HG03045 (cell line): ENCODE data around the gene CSRNP3.

Source experiments
- ATAC-seq: cut with Tn5 transposase; IDR thresholded peaks from one replicate; pipeline ENCODE4 v1.9.1; 2021; ENCODE audit warnings: mild to moderate bottlenecking, moderate library complexity; ENCODE audit not compliant: unreplicated experiment

The CSRNP3 gene

DNA sequence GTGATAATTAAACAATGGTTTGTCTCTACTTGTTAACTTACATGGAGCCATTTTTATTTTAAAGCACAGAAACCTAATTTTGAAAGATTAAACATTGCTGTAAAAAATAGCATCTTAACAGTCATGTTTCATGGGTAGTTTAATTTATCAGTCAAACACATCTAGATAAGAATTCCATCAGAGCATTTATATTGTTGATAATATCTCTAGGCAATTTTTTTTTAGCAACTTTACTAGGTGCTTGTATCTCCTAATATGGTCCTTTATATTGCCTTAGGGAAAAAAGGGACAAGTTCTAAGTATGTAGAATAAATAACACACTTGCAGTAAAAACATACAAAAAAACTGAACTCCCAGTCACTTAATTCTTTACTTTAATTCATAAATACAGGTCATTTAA is 863 bp downstream of the CSRNP3 start:
- ATAC-seq: no peak

DNA sequence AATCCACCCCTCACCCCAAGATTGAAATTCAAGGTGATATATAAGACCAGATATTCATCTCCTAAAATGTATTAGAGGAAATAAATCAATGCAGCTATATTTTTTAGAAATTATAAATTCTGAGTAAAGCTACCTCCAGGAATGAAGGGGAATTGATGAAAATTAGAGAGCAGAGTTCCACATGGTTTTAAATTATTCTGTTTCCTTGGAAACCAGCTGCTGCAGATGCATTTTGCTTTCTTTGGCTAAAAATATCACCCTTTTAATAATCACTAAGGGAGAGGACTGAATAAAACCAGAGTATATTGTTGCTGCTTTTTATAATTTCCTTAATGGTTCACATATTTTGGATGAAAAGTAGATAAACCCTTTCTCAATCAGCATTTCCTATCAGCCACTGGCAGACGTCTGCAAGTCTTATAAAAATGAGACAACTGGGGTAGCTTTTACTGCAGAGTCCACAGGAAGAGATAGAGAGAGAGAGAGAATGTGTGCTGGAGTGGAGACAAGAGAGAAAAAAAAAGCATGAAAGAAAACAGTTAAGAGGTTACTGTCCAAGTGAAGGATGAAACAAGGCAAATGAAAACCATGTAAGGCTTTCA is 2.0 kb downstream of the CSRNP3 start:
- no peak for ATAC-seq

DNA sequence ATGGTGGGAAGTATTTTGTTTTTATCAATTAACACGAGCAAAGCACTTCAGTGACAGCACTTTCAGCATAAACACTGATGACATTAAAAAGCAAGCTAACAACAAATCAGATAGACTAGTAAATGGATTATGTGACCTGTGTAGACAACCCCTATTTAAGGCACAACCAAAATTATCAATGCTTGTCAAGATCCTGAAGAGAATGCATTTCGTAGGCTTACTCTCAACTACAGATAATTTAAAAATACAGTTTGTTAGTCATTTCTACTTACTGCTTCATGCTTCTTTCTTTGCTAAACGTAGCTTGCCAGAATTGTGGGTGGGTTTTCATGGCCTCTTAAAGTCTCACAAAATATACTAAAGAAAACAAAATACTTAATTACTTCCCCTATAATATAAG is 3.4 kb downstream of the CSRNP3 start:
- ATAC-seq: no peak

DNA sequence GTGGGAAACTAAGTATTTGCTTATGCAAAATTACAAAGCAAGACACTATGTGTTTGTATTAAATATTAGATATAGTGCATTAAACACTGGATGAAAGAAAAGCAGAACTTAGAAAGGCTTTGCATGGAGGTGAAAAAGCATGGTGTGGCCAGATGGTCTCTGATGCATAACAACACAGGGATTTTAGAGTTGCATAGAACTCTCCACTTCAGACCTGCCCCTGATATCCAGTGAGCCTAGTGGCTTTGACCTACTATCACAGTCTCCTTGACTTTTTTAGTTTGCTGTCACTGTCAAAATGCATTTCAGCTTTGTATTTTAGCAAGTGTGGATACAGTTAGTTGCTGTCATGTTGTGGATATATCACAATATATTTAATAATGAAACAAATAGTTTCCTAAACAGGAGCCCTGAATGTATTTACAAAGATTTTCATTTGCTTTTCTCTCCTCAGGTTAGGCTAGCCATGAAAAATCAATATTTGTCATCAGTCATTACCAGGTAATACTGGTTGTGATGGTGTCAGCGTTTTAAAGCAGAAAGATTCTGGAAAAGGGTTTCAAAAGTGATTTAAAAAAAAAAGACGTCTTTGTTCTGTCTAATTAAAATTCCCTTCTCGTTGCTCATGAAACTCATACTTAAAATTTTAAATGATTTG is 5.2 kb downstream of the CSRNP3 start:
- ATAC-seq: no peak

DNA sequence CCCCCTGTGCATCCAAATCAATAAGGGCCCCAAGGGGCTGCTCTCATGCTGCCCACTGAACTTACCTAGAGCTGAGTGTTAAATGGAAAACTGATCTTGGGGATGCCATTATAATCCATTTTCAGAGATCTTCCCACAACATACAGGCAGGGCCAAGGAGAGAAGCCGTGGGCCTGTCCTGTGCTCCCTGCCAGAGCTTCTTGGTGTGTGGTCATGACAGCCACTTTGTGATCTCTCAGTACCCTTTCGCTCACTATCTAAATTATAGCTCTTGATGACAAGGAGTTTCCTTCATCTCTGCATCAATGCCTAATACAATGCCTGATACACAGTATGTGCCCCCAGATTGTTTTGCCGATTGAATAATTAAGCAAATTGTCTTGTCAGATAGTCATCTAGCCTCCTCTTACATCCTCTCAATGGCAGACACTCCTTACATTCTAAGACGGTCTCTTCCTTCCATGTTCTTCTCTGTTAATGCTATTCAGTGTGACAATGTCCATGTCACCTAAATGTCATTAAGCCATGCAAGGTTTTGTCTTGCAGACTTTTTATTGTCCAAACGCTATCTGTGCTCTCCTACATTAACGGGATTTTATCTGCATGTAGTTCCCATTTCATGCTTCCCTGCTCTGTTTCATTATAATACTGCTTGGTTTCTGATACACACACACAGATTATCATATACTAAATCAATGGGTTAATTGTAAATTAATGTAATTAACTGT is 5.9 kb downstream of the CSRNP3 start:
- ATAC-seq: no peak

DNA sequence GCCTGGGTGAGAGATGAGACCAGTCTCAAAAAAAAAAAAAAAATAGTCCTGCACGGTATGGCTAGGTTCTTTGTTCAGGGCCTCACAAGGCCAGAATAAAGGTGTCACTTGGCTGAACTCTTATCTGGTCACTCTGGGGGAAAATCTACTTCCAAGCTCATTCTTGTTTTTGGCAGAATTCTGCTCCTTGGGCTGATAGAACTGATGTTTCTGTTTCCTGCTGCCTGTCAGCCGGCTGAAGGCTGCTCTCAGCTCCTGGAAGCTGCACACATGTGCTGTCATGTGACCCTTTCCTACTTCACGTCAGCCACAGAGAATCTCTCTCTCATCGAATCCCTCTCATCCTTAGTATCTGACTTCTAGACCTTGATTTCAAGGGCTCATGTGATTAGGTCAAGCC is 10.4 kb downstream of the CSRNP3 start:
- no peak for ATAC-seq

DNA sequence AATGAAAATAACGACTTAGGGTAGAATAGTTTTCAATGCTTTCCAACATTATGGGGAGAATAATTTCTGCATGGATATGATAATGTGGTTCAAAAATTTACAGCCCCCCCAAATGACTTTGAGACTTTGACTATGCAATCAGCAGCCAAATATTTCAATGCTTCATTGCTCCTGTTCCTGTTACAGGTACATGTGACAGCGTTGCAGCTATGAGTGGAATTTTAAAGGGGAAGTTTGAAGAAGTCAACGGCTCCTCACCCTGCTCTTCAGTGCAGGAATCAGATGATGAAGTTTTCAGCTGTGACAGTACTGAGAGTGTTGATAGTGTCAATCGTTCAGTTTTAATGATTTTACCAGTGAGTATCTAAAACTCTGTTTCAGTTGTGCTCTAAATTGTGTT is 25.1 kb downstream of the CSRNP3 start:
- ATAC-seq: no peak

DNA sequence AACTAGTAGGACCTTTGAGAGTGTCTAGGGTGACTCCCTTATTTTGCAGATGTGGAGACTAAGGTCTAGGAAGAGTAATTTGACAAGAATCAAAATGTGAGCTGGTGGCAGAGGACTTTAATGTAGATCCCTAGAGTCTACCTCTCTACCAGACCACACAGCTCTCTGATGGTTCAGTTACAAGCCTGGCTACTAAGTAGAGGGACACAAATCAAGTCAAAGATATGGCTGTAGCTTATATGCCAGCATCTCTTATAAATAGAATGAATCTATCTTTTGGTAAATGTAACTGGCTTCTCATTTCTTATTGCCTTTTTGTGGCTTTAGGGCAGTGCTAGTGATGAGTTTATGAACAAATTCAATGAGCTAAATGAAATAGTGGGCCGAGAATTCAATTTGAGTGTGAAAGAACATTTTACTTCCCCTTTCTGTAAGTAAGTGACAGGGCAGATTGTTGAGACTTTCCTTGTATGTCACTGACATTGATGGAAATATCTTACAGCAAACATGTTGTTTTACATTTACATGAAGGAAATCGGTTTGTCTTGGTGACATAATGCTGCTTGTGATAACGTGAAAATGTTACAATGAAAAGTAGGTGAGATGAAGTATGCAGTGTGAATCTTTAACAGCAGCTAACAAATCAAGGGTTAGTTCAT is 28.3 kb downstream of the CSRNP3 start:
- ATAC-seq: no peak

DNA sequence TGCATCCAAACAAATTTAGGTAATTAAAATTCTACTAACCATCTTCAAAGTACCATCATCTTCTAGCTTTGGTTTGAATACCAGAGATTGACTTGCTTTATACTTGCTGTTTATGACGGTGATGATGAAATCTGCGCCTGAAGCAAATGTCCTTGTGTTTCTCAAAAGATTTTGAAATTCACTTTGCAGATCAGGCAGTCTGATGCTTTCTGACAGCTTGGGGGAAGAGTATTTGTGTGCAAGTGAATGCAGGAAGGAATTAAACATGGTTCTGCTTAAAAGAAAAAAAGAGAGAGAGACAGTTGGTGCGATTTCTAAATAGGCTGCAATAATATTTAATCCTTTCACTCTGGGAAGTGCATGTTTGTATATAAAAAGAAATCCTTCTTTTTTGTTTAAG is 29.6 kb downstream of the CSRNP3 start:
- no peak for ATAC-seq

DNA sequence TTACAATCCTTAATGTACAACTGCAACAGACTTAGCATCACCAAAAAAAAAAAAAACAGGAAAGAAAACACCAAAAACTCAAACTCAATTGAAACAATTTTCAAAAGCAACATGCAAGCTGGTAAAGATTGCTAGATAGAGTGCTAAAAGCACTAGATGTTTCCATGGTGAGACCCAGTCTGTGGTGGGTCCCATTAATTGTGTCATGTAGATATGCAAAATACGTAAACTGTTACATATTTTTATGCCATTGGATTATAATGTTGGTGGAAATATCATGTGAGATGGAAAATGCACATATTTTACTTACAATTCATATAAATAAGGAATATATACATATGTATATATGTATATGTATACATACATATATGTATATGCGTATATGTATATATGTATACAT is 30.5 kb downstream of the CSRNP3 start:
- ATAC-seq: no peak

DNA sequence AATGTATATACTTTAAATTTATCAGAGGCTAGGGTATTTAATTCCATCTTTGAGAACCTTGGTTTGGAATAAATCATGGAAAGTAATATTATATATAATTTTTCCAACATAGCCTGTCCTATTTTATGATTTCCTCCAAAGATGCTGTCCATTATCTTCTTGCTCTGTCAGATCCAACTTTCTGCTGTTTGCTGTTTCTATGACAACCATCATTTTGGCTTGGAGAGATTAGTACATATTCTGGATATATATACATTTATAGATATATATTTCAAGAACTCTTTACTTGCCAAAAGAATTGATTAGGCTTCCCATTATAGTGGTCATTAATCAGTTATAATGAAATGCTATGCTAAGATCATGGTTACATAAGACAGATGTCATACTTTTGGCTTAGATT is 31.3 kb downstream of the CSRNP3 start:
- ATAC-seq: no peak

DNA sequence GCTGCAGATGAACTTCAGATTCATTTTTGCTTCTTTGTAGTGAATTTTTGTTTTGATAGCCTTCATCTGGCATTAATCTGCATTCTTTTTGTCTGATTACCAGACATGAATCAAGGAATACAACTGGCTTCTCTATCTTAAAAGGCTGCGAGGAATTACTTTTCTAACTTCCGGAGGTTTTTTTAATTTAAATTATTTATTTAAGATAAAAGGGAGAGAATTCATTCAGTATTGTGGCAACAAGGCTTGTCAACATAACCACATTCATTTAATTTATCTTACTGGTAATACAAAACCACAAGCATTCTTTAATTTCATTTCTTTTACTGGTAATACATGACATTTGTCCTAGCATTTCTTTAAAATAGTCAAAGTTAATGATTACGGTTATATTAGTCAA is 36.0 kb downstream of the CSRNP3 start:
- ATAC-seq: no peak

DNA sequence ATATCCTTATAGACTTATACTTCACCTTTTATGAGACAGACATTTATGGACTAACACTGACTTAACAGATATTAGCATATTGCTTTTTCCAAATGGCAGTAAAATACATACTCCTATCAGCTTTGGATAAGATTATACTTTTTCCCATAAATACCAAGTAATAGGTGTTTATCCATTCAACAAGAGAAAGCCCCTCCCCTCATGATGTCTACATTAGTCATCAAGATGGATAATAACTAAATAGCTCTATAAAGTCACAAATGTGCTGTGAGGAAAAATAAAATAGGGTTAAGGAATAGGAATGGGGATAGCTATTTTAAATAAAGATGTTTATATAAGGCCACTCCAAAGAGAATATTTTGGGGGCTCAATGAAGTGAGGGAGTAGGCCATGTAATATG is 39.4 kb downstream of the CSRNP3 start:
- ATAC-seq: no peak

DNA sequence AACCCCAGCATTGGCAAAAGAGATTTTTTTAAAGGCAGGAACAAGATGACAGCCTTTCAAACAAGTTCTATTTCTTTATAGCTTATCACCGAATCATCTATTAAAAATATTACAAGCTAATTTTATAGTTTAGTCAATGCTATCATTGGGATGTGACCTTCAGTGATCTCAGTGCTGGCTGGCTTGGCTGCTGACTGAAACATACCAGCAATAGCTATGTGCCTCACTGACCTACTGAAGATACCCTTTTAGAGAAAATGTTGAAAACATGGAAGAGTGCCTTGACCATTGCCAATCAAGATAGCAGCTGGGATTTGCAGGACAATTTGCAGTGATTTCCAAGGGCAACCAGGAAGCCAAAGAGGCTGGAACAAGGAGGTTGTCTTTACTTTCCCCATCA is 44.0 kb downstream of the CSRNP3 start:
- no peak for ATAC-seq

DNA sequence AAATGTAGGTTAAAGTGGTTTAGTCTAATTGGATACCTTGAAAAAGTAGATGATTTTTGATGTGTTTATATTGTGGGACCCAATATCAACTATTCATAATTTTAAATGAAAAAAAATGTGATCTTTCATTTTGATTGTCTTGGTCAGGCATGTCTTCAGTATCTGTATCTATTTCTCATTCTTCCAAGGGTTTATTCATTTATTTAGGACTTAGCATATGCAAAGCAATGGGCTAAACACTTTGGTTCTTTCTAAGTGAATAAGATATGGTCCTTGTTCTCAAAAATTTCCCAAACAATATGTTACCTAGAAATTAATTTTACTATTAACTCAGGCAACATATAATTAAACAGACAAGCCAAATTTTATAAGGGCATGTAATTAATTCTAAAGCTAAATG is 49.1 kb downstream of the CSRNP3 start:
- no peak for ATAC-seq

DNA sequence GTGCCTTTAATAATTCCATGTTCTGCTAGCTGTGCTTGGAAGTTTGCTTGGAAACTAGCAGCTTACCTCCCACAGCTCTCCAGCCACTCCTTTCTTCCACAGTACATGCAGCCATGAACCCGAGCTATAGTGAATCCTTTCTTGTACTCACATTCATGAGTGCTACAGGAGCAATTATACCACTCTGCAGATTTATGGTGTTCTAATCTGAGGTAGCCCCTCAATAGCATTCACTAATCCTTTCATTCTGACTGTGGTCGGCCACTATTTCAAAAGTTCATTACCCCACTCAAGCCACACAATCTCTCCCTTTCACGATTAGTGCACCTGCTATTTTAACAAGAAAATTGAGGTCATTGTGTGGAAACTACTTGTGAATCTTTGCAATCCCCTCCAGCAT is 53.2 kb downstream of the CSRNP3 start:
- ATAC-seq: no peak

DNA sequence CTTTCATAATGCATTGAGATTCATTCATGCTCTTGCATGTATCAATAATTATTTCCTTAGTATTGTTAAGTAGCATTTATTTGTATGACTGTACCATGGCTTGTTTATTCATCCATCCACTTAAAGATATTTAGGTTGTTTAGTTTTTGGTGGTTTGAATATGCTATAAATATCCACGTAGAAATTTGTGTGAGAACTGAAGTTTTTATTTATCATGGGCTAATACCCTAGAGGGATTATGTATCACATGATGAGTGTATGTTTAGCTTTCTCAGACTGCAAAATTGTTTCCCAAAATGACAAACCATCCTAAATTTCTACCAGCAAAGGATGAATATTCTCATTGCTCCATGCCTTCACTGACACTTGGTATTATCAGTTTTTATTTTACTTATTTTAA is 55.2 kb downstream of the CSRNP3 start:
- ATAC-seq: no peak

DNA sequence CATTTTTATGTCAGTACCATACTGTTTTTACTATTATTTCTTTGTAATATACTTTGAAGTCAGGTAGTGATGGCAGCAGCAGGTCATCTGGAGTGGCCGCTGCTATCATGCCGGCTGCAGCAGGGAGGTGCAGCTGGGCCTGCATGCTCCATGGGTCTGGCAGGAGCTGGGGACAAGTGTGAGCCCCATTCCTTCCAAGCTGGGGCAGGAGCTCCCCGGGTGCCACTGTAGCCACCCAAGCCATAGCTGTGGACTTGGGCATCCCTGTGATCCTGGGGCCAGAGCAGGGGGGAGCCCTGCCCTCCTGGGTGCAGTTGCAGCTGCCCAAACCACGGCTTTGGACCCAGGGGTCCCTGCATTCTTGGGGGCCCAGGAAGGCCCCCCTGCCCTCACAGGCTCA is 59.2 kb downstream of the CSRNP3 start:
- ATAC-seq: no peak

DNA sequence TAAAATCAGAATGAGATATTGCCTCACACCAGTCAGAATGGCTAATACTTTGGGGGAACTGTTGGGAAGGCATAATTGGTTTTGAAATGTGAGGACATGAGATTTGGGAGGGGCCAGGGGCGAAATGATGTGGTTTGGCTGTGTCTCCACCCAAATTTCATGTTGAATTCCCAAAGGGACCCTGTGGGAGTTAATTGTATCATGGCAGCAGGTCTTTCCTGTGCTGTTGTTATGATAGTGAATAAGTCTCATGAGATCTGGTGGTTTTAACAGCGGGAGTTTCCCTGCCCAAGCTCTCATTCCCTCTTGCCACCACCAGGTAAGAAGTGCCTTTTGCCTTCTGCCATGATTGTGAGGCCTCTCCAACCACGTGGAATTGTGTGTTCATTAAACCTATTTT is 59.6 kb downstream of the CSRNP3 start:
- ATAC-seq: no peak

DNA sequence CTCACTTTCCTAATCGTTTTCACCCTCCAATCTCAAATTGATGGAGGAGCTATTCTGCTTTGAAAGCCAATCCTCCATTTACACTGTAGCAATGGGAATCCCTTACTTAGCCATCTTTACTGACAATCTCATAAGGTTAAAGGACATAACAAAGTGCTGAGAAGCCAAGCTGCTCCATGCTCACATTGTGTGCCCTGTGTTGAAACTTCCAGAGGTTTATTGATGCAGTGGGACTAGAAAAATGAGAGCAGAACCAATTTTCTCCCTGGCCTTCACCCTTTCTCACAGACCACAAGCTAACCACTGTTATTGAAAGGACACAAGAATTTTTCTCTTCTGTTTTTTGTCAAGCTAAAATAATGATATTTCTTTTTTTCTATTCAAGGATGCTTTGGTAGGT is 63.8 kb downstream of the CSRNP3 start:
- ATAC-seq: no peak

DNA sequence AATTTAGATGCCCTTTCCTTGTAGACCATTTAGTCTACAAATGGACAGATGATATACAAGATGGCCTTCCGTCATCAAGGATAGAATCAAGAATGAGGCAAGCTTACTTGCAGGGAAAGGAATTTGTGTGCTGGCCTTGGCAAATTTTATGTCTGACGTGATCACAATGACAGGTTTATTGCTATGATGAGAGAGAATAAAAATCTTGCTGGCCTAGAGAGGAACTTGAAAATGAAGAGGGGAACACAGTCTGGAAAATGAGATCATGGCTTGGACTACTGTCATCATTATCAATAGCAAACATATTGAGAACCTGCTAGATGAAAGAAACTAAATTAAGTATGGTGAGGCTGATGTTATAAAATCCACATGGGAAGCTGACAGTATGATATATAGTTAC is 66.0 kb downstream of the CSRNP3 start:
- no peak for ATAC-seq
